ENCODE results near the gene XBP1. TPM values are rescaled to one million over a fixed set of nuclear protein-coding genes. Genes with fewer than 3 reads are reported as not detected.
A peak's percentile ranks its signal among the peaks of the same experiment; 100 is the strongest.

The XBP1 gene
- total and polyA plus RNA-seq, 2 of the 13 experiments (the other 11 are each of a cell fraction or from before 2014, with no cell fraction given) = 416 to 427 TPM

GRCh38 chr22:28810821-28811491 lies 10.6 kb upstream of the XBP1 start (continued):
- TF ChIP-seq MAFF (IDR thresholded peaks at IDR 0.05; ENCODE audit: low read depth, low read length) = no peak
- TF ChIP-seq MYPOP (CRISPR knock-in tag; IDR thresholded peaks at IDR 0.05) = no peak
- TF ChIP-seq TEF (CRISPR knock-in tag; IDR thresholded peaks at IDR 0.05) = no peak
- no peak for TF ChIP-seq ZNF225 (CRISPR knock-in tag; IDR thresholded peaks at IDR 0.05)
- TF ChIP-seq HOXA9 (CRISPR knock-in tag; IDR thresholded peaks at IDR 0.05; ENCODE audit: borderline replicate concordance) = no peak
- no peak for TF ChIP-seq U2AF1 (optimal IDR thresholded peaks at IDR 0.05; ENCODE audit: low read depth, low read length)
- TF ChIP-seq ZNF431 (CRISPR knock-in tag; IDR thresholded peaks at IDR 0.05; ENCODE audit: borderline replicate concordance, low read depth) = no peak
- no peak for TF ChIP-seq ZNF678 (CRISPR knock-in tag; IDR thresholded peaks at IDR 0.05)
- TF ChIP-seq ZNF605 (CRISPR knock-in tag; IDR thresholded peaks at IDR 0.05) = peak; percentile 50; the same call in 1 of the 2 replicates
- TF ChIP-seq ZNF354B (CRISPR knock-in tag; IDR thresholded peaks at IDR 0.05) = no peak
- no peak for TF ChIP-seq ZIK1 (CRISPR knock-in tag; IDR thresholded peaks at IDR 0.05; ENCODE audit: borderline replicate concordance, low read depth)
- TF ChIP-seq KDM6A (CRISPR knock-in tag; IDR thresholded peaks at IDR 0.05; ENCODE audit: low read depth) = peak; percentile 55; the same call in 1 of the 2 replicates
- peak; percentile 81 for TF ChIP-seq GATAD2A (CRISPR knock-in tag; IDR thresholded peaks at IDR 0.05)
- no peak for TF ChIP-seq ZNF263 (CRISPR knock-in tag; IDR thresholded peaks at IDR 0.05)
- no peak for TF ChIP-seq ARID3A (IDR thresholded peaks at IDR 0.05; ENCODE audit: low read depth, low read length)
- no peak for TF ChIP-seq TIGD3 (CRISPR knock-in tag; IDR thresholded peaks at IDR 0.05; ENCODE audit: borderline replicate concordance)
- 0 out of 2 replicates have a peak, but pooled peaks have one; percentile 45 for TF ChIP-seq ZNF350 (CRISPR knock-in tag; IDR thresholded peaks at IDR 0.05; ENCODE audit: borderline replicate concordance, low read depth)
- TF ChIP-seq ZNF577 (CRISPR knock-in tag; IDR thresholded peaks at IDR 0.05; ENCODE audit: borderline replicate concordance, low read depth) = no peak
- peak; percentile 61 for TF ChIP-seq FOXA3 (CRISPR knock-in tag; IDR thresholded peaks at IDR 0.05)
- no peak for TF ChIP-seq ZNF740 (CRISPR knock-in tag; IDR thresholded peaks at IDR 0.05)
- TF ChIP-seq KLF13 (CRISPR knock-in tag; IDR thresholded peaks at IDR 0.05) = no peak
- no peak for TF ChIP-seq U2AF2 (IDR thresholded peaks at IDR 0.05; ENCODE audit: low read depth, low read length)
- TF ChIP-seq SP2 (CRISPR knock-in tag; IDR thresholded peaks at IDR 0.05) = no peak
- no peak for TF ChIP-seq ZNF83 (CRISPR knock-in tag; IDR thresholded peaks at IDR 0.05; ENCODE audit: borderline replicate concordance)
- no peak for TF ChIP-seq SPEN (CRISPR knock-in tag; IDR thresholded peaks at IDR 0.05; ENCODE audit: low read depth)
- no peak for TF ChIP-seq ZNF468 (CRISPR knock-in tag; IDR thresholded peaks at IDR 0.05)
- TF ChIP-seq FLYWCH1 (CRISPR knock-in tag; IDR thresholded peaks at IDR 0.05) = no peak

Data from HepG2 (cell line).